ENCODE data around the gene KAT6B. TPM values are rescaled to one million over a fixed set of nuclear protein-coding genes. Genes with fewer than 3 reads are reported as not detected.

Gene KAT6B
- polyA plus RNA-seq, 1 donor from 2014 or later = 11.5 TPM

DNA sequence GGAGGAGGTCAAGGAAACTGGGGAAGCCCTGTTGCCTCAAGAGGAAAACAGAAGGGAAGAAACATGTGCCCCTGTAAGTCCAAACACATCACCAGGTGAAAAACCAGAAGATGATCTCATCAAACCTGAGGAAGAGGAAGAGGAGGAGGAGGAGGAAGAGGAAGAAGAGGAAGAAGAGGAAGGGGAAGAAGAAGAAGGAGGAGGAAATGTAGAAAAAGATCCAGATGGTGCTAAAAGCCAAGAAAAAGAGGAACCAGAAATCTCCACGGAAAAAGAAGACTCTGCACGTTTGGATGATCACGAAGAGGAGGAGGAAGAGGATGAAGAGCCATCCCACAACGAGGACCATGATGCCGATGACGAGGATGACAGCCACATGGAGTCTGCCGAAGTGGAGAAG, 202.3 kb downstream of the KAT6B start:
- TF ChIP-seq SMC3 (conservative IDR thresholded peaks at IDR 0.05; ENCODE audit: poor library complexity) (no peak), EP300 (conservative IDR thresholded peaks at IDR 0.05; ENCODE audit: poor library complexity, severe bottlenecking) (no peak), POLR2AphosphoS5 (IDR thresholded peaks at IDR 0.05) (no peak), TAF1 (IDR thresholded peaks at IDR 0.05; ENCODE audit: low read depth) (no peak), EZH2 (IDR thresholded peaks at IDR 0.05; ENCODE audit: borderline replicate concordance, insufficient read depth, low read length, poor library complexity, severe bottlenecking) (no peak)
- TF ChIP-seq, protein P1, sequence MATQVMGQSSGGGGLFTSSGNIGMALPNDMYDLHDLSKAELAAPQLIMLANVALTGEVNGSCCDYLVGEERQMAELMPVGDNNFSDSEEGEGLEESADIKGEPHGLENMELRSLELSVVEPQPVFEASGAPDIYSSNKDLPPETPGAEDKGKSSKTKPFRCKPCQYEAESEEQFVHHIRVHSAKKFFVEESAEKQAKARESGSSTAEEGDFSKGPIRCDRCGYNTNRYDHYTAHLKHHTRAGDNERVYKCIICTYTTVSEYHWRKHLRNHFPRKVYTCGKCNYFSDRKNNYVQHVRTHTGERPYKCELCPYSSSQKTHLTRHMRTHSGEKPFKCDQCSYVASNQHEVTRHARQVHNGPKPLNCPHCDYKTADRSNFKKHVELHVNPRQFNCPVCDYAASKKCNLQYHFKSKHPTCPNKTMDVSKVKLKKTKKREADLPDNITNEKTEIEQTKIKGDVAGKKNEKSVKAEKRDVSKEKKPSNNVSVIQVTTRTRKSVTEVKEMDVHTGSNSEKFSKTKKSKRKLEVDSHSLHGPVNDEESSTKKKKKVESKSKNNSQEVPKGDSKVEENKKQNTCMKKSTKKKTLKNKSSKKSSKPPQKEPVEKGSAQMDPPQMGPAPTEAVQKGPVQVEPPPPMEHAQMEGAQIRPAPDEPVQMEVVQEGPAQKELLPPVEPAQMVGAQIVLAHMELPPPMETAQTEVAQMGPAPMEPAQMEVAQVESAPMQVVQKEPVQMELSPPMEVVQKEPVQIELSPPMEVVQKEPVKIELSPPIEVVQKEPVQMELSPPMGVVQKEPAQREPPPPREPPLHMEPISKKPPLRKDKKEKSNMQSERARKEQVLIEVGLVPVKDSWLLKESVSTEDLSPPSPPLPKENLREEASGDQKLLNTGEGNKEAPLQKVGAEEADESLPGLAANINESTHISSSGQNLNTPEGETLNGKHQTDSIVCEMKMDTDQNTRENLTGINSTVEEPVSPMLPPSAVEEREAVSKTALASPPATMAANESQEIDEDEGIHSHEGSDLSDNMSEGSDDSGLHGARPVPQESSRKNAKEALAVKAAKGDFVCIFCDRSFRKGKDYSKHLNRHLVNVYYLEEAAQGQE (IDR thresholded peaks at IDR 0.05; ENCODE audit: borderline replicate concordance) = no peak
- TF ChIP-seq, protein P2, sequence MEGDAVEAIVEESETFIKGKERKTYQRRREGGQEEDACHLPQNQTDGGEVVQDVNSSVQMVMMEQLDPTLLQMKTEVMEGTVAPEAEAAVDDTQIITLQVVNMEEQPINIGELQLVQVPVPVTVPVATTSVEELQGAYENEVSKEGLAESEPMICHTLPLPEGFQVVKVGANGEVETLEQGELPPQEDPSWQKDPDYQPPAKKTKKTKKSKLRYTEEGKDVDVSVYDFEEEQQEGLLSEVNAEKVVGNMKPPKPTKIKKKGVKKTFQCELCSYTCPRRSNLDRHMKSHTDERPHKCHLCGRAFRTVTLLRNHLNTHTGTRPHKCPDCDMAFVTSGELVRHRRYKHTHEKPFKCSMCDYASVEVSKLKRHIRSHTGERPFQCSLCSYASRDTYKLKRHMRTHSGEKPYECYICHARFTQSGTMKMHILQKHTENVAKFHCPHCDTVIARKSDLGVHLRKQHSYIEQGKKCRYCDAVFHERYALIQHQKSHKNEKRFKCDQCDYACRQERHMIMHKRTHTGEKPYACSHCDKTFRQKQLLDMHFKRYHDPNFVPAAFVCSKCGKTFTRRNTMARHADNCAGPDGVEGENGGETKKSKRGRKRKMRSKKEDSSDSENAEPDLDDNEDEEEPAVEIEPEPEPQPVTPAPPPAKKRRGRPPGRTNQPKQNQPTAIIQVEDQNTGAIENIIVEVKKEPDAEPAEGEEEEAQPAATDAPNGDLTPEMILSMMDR (IDR thresholded peaks at IDR 0.05; ENCODE audit: poor library complexity, severe bottlenecking) = no peak
- Histone ChIP-seq H3K4me3 (ENCODE audit: low read length) (no peak overlapping the region), H3F3A (ENCODE audit: insufficient read depth, low read length, poor library complexity, severe bottlenecking) (no peaks in the 10 kb centered on the region), H3K36me3 (ENCODE audit: insufficient read depth, low read length) (peaks cover 24% of the 10 kb centered on the region), H3K9me2 (ENCODE audit: insufficient read depth, low read length) (no peaks in the 10 kb centered on the region), H3K4me2 (ENCODE audit: low read length) (no peak overlapping the region), H2AFZ (ENCODE audit: low read depth, low read length) (no peak overlapping the region), H3K9ac (ENCODE audit: low read length) (no peak overlapping the region), H3K79me2 (replicated peaks; ENCODE audit: insufficient read depth, low read length) (no peaks in the 10 kb centered on the region), H4K20me1 (ENCODE audit: insufficient read depth) (no peaks in the 10 kb centered on the region), H3K9me3 (ENCODE audit: low read length) (no peaks in the 10 kb centered on the region), H3K27me3 (ENCODE audit: insufficient read depth, low read depth, low read length) (no peaks in the 10 kb centered on the region), H3K27ac (ENCODE audit: low read length) (no peak overlapping the region)

DNA sequence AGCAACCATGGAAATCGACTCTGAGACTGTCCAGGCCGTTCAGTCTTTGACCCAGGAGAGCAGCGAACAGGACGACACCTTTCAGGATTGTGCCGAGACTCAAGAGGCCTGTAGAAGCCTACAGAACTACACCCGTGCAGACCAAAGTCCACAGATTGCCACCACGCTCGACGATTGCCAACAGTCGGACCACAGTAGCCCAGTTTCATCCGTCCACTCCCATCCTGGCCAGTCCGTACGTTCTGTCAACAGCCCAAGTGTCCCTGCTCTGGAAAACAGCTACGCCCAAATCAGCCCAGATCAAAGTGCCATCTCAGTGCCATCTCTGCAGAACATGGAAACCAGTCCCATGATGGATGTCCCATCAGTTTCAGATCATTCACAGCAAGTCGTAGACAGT, 203.0 kb downstream of the KAT6B start:
- H3F3A ChIP-seq (ENCODE audit: insufficient read depth, low read length, poor library complexity, severe bottlenecking) = no peaks in the 10 kb centered on the region
- no peak overlapping the region for H3K4me2 ChIP-seq (ENCODE audit: low read length)
- H2AFZ ChIP-seq (ENCODE audit: low read depth, low read length) = no peak overlapping the region
- H3K9me2 ChIP-seq (ENCODE audit: insufficient read depth, low read length) = no peaks in the 10 kb centered on the region
- no peaks in the 10 kb centered on the region for H3K27me3 ChIP-seq (ENCODE audit: insufficient read depth, low read depth, low read length)
- H3K9ac ChIP-seq (ENCODE audit: low read length) = no peak overlapping the region
- TF ChIP-seq, protein P2 (IDR thresholded peaks at IDR 0.05; ENCODE audit: poor library complexity, severe bottlenecking) = no peak
- TF ChIP-seq SMC3 (conservative IDR thresholded peaks at IDR 0.05; ENCODE audit: poor library complexity) = no peak
- no peak for TF ChIP-seq POLR2AphosphoS5 (IDR thresholded peaks at IDR 0.05)
- H3K9me3 ChIP-seq (ENCODE audit: low read length) = no peaks in the 10 kb centered on the region
- H3K4me3 ChIP-seq (ENCODE audit: low read length) = no peak overlapping the region
- no peaks in the 10 kb centered on the region for H3K79me2 ChIP-seq (replicated peaks; ENCODE audit: insufficient read depth, low read length)
- no peak overlapping the region for H3K27ac ChIP-seq (ENCODE audit: low read length)
- no peaks in the 10 kb centered on the region for H4K20me1 ChIP-seq (ENCODE audit: insufficient read depth)
- peaks cover 23% of the 10 kb centered on the region for H3K36me3 ChIP-seq (ENCODE audit: insufficient read depth, low read length)
